HepG2 (cell line): ENCODE measurements around the gene ATP11B. TPM values are rescaled to one million over a fixed set of nuclear protein-coding genes. Genes with fewer than 3 reads are reported as not detected.

ENCODE experiments used
- DPF2 ChIP-seq: sonication (generic); formaldehyde crosslinking; IDR thresholded peaks from 2 replicates; pipeline ENCODE4 v1.4.0; 2020; ENCODE audit warnings: mild to moderate bottlenecking, low read depth, missing genetic modification reagents, borderline replicate concordance
- KLF12 ChIP-seq: sonication (generic); formaldehyde crosslinking; IDR thresholded peaks from 2 replicates; pipeline ENCODE4 v1.4.0; 2020; ENCODE audit warnings: missing genetic modification reagents, borderline replicate concordance
- KLF16 ChIP-seq, 2 experiments: sonication (generic) in 1 of 2; formaldehyde crosslinking in 1 of 2; IDR thresholded peaks; 2 replicates each; pipeline versions ENCODE4 v1.6.1 to v1.8.0; 2016 to 2023; ENCODE audit warnings: missing genetic modification reagents in 2 of 2, missing compliant biosample characterization in 1 of 2
- NFE2 ChIP-seq: sonication (generic); formaldehyde crosslinking; IDR thresholded peaks from 2 replicates; pipeline ENCODE4 v1.4.0; 2020; ENCODE audit warnings: missing genetic modification reagents
- XBP1 ChIP-seq: sonication (generic); formaldehyde crosslinking; IDR thresholded peaks from 2 replicates; pipeline ENCODE4 v1.5.0; 2020; ENCODE audit warnings: missing genetic modification reagents
- ZNF326 ChIP-seq: sonication (generic); formaldehyde crosslinking; IDR thresholded peaks from 2 replicates; pipeline ENCODE4 v1.4.0; 2020; ENCODE audit warnings: missing genetic modification reagents, borderline replicate concordance
- ZNF652 ChIP-seq: IDR thresholded peaks from 2 replicates; pipeline ENCODE4 v1.6.1; 2016; ENCODE audit warnings: low read depth, borderline replicate concordance
- ZSCAN20 ChIP-seq: sonication (generic); formaldehyde crosslinking; IDR thresholded peaks from 2 replicates; pipeline ENCODE4 v1.4.0; 2020; ENCODE audit warnings: missing genetic modification reagents, mild to moderate bottlenecking, borderline replicate concordance
- polyA plus RNA-seq, 8 experiments: library from polyadenylated mRNA; depleted of rRNA in 3 of 8; stranded (reverse) in 7 of 8; unstranded in 1 of 8; fragments of >200 nt; fragmentation: Illumina TruSeq in 4 of 8; extraction: Trizol in 4 of 8; gene quantifications; 2 replicates each; pipeline versions ENCODE4 v1.2.1 to v1.2.3, GENCODE V29; 2011 to 2016; ENCODE audit warnings: low read depth in 4 of 8, missing spikeins in 1 of 8, mixed read lengths in 1 of 8; ENCODE audit not compliant: insufficient read depth in 1 of 8
- total RNA-seq, 5 experiments: library from RNA; depleted of rRNA; stranded (reverse); fragments of >200 nt; fragmentation: Illumina TruSeq; extraction: Trizol; gene quantifications; 2 replicates each; pipeline ENCODE4 v1.2.3, GENCODE V29; 2016; ENCODE audit warnings: low read depth in 1 of 5
- TF ChIP-seq, protein P1 (sequence below): sonication (generic); formaldehyde crosslinking; IDR thresholded peaks from 2 replicates; pipeline ENCODE4 v1.5.1; 2020; ENCODE audit warnings: mild to moderate bottlenecking, missing genetic modification reagents, borderline replicate concordance
- TF ChIP-seq, protein P2 (sequence below): sonication (generic); formaldehyde crosslinking; IDR thresholded peaks from one replicate; pipeline ENCODE4 v1.5.1; 2020; ENCODE audit warnings: mild to moderate bottlenecking, missing genetic modification reagents; ENCODE audit errors: not compliant biosample characterization
- TF ChIP-seq, protein P3 (sequence below): sonication (generic); formaldehyde crosslinking; IDR thresholded peaks from 2 replicates; pipeline ENCODE4 v1.5.0; 2020; ENCODE audit warnings: missing genetic modification reagents
- TF ChIP-seq, protein P4 (sequence below): IDR thresholded peaks from 2 replicates; pipeline ENCODE4 v1.6.1; 2016; ENCODE audit warnings: low read depth, control low read depth

The ATP11B gene
- total and polyA plus RNA-seq, 2 of the 13 experiments (the other 11 are each of a cell fraction or from before 2014, with no cell fraction given), result 10.1 to 22.9 TPM

DNA sequence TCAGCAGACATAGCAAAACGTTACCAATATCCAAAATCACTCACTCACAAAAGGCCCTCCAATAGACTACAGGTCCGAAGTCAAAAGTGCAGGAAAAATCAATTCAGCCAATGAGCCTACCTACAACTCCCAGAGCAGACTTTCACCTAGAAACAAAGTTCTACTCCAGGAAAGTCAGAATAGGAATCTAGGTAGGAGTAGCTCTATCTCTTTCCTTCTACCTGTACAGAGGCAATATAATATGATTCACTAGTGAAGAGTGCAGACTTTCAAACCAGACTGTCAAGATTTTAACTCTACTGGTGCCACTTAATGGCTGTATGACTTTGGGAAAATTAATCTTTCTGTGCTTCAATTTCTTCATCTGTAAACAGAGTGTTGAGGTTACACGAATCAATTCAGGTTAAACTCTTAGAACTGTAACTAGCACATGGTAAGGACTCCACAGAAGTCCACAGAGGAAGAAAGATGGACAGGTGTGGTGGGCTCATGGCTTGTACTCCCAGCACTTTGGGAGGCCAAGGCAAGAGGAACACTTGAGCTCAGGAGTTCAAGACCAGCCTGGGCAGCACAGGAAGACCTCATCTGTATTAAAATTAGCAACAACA lies 177.6 kb downstream of the ATP11B start (continued):
- TF ChIP-seq, protein P1, sequence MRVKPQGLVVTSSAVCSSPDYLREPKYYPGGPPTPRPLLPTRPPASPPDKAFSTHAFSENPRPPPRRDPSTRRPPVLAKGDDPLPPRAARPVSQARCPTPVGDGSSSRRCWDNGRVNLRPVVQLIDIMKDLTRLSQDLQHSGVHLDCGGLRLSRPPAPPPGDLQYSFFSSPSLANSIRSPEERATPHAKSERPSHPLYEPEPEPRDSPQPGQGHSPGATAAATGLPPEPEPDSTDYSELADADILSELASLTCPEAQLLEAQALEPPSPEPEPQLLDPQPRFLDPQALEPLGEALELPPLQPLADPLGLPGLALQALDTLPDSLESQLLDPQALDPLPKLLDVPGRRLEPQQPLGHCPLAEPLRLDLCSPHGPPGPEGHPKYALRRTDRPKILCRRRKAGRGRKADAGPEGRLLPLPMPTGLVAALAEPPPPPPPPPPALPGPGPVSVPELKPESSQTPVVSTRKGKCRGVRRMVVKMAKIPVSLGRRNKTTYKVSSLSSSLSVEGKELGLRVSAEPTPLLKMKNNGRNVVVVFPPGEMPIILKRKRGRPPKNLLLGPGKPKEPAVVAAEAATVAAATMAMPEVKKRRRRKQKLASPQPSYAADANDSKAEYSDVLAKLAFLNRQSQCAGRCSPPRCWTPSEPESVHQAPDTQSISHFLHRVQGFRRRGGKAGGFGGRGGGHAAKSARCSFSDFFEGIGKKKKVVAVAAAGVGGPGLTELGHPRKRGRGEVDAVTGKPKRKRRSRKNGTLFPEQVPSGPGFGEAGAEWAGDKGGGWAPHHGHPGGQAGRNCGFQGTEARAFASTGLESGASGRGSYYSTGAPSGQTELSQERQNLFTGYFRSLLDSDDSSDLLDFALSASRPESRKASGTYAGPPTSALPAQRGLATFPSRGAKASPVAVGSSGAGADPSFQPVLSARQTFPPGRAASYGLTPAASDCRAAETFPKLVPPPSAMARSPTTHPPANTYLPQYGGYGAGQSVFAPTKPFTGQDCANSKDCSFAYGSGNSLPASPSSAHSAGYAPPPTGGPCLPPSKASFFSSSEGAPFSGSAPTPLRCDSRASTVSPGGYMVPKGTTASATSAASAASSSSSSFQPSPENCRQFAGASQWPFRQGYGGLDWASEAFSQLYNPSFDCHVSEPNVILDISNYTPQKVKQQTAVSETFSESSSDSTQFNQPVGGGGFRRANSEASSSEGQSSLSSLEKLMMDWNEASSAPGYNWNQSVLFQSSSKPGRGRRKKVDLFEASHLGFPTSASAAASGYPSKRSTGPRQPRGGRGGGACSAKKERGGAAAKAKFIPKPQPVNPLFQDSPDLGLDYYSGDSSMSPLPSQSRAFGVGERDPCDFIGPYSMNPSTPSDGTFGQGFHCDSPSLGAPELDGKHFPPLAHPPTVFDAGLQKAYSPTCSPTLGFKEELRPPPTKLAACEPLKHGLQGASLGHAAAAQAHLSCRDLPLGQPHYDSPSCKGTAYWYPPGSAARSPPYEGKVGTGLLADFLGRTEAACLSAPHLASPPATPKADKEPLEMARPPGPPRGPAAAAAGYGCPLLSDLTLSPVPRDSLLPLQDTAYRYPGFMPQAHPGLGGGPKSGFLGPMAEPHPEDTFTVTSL, result peak; percentile 61; the same call in 1 of the 2 replicates
- TF ChIP-seq XBP1 (CRISPR knock-in tag) (no peak), ZSCAN20 (CRISPR knock-in tag) (no peak), ZNF652 (0 out of 2 replicates have a peak, but pooled peaks have one; percentile 30), KLF12 (CRISPR knock-in tag) (no peak), KLF16 (CRISPR knock-in tag; IDR thresholded peaks at IDR 0.05) (no peak), NFE2 (CRISPR knock-in tag) (no peak), ZNF326 (CRISPR knock-in tag) (no peak), DPF2 (CRISPR knock-in tag) (no peak)
- TF ChIP-seq, protein P2, sequence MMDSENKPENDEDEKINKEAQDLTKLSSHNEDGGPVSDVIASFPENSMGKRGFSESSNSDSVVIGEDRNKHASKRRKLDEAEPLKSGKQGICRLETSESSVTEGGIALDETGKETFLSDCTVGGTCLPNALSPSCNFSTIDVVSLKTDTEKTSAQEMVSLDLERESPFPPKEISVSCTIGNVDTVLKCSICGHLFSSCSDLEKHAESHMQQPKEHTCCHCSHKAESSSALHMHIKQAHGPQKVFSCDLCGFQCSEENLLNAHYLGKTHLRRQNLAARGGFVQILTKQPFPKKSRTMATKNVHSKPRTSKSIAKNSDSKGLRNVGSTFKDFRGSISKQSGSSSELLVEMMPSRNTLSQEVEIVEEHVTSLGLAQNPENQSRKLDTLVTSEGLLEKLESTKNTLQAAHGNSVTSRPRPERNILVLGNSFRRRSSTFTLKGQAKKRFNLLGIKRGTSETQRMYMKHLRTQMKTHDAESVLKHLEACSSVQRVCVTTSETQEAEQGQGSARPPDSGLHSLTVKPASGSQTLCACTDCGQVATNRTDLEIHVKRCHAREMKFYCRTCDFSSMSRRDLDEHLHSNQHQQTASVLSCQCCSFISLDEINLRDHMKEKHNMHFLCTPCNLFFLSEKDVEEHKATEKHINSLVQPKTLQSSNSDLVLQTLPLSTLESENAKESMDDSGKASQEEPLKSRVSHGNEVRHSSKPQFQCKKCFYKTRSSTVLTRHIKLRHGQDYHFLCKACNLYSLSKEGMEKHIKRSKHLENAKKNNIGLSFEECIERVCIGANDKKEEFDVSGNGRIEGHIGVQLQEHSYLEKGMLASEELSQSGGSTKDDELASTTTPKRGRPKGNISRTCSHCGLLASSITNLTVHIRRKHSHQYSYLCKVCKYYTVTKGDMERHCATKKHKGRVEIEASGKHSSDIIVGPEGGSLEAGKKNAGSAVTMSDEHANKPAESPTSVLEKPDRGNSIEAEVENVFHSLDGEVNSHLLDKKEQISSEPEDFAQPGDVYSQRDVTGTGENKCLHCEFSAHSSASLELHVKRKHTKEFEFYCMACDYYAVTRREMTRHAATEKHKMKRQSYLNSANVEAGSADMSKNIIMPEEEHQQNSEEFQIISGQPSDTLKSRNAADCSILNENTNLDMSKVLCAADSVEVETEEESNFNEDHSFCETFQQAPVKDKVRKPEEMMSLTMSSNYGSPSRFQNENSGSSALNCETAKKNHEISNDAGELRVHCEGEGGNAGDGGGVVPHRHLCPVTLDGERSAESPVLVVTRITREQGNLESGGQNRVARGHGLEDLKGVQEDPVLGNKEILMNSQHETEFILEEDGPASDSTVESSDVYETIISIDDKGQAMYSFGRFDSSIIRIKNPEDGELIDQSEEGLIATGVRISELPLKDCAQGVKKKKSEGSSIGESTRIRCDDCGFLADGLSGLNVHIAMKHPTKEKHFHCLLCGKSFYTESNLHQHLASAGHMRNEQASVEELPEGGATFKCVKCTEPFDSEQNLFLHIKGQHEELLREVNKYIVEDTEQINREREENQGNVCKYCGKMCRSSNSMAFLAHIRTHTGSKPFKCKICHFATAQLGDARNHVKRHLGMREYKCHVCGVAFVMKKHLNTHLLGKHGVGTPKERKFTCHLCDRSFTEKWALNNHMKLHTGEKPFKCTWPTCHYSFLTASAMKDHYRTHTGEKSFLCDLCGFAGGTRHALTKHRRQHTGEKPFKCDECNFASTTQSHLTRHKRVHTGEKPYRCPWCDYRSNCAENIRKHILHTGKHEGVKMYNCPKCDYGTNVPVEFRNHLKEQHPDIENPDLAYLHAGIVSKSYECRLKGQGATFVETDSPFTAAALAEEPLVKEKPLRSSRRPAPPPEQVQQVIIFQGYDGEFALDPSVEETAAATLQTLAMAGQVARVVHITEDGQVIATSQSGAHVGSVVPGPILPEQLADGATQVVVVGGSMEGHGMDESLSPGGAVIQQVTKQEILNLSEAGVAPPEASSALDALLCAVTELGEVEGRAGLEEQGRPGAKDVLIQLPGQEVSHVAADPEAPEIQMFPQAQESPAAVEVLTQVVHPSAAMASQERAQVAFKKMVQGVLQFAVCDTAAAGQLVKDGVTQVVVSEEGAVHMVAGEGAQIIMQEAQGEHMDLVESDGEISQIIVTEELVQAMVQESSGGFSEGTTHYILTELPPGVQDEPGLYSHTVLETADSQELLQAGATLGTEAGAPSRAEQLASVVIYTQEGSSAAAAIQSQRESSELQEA, result no peak
- TF ChIP-seq, protein P3, sequence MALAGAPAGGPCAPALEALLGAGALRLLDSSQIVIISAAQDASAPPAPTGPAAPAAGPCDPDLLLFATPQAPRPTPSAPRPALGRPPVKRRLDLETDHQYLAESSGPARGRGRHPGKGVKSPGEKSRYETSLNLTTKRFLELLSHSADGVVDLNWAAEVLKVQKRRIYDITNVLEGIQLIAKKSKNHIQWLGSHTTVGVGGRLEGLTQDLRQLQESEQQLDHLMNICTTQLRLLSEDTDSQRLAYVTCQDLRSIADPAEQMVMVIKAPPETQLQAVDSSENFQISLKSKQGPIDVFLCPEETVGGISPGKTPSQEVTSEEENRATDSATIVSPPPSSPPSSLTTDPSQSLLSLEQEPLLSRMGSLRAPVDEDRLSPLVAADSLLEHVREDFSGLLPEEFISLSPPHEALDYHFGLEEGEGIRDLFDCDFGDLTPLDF, result no peak
- TF ChIP-seq, protein P4, sequence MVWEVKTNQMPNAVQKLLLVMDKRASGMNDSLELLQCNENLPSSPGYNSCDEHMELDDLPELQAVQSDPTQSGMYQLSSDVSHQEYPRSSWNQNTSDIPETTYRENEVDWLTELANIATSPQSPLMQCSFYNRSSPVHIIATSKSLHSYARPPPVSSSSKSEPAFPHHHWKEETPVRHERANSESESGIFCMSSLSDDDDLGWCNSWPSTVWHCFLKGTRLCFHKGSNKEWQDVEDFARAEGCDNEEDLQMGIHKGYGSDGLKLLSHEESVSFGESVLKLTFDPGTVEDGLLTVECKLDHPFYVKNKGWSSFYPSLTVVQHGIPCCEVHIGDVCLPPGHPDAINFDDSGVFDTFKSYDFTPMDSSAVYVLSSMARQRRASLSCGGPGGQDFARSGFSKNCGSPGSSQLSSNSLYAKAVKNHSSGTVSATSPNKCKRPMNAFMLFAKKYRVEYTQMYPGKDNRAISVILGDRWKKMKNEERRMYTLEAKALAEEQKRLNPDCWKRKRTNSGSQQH (CRISPR knock-in tag), result no peak
